Parathyroid adenoma (tissue), 2 donors: Measurements from ENCODE around the gene PRKCQ.

Source experiments
- H2AFZ ChIP-seq: fragments of 300-600 bp; sonication (generic); one replicate; pipeline ENCODE4 v1.7.0; 2017; ENCODE audit warnings: antibody characterized with exemption, mild to moderate bottlenecking
- H3K27ac ChIP-seq: fragments of 300-600 bp; sonication (generic); one replicate; pipeline ENCODE4 v1.7.0; 2017
- H3K27me3 ChIP-seq: fragments of 300-600 bp; sonication (generic); one replicate; pipeline ENCODE4 v1.7.0; 2017; ENCODE audit warnings: low read length; ENCODE audit not compliant: control insufficient read depth, insufficient read depth
- H3K36me3 ChIP-seq: fragments of 300-600 bp; sonication (generic); one replicate; pipeline ENCODE4 v1.7.0; 2017; ENCODE audit warnings: low read length; ENCODE audit not compliant: control insufficient read depth, insufficient read depth
- H3K4me1 ChIP-seq: fragments of 300-600 bp; sonication (generic); one replicate; pipeline ENCODE4 v1.7.0; 2017; ENCODE audit warnings: control low read depth
- H3K4me2 ChIP-seq: fragments of 300-600 bp; sonication (generic); one replicate; pipeline ENCODE4 v1.7.0; 2017; ENCODE audit warnings: low read length
- H3K4me3 ChIP-seq: fragments of 300-600 bp; sonication (generic); one replicate; pipeline ENCODE4 v1.7.0; 2017; ENCODE audit warnings: low read depth, low read length
- H3K79me2 ChIP-seq: fragments of 300-600 bp; sonication (generic); one replicate; pipeline ENCODE4 v1.7.0; 2017; ENCODE audit warnings: control low read depth
- H3K9ac ChIP-seq: fragments of 300-600 bp; sonication (generic); one replicate; pipeline ENCODE4 v1.7.0; 2017; ENCODE audit warnings: mild to moderate bottlenecking
- H3K9me3 ChIP-seq: fragments of 300-600 bp; sonication (generic); one replicate; pipeline ENCODE4 v1.7.0; 2017; ENCODE audit warnings: low read length; ENCODE audit not compliant: control insufficient read depth
- CTCF ChIP-seq: fragments of 300-600 bp; sonication (generic); IDR thresholded peaks from one replicate; pipeline ENCODE4 v1.7.0; 2017; ENCODE audit warnings: antibody characterized with exemption, mild to moderate bottlenecking
- donor health status: primary hyperparathyroidism.

Gene PRKCQ

GRCh38 chr10:6600224-6600987 lies 20.3 kb upstream of the PRKCQ start:
- Histone ChIP-seq H3K9ac (no peak overlapping the region), H3K4me2 (no peak overlapping the region), H3K27ac (no peak overlapping the region), H2AFZ (no peak overlapping the region), H3K27me3 (no peaks in the 10 kb centered on the region), H3K4me1 (no peaks in the 10 kb centered on the region), H3K79me2 (no peaks in the 10 kb centered on the region), H3K4me3 (no peak overlapping the region), H3K9me3 (no peaks in the 10 kb centered on the region), H3K36me3 (no peaks in the 10 kb centered on the region)
- no peak for TF ChIP-seq CTCF

- Histone ChIP-seq H3K79me2 (no peaks in the 10 kb centered on the region), H2AFZ (no peak overlapping the region), H3K9me3 (no peaks in the 10 kb centered on the region), H3K4me1 (no peaks in the 10 kb centered on the region), H3K27ac (no peak overlapping the region), H3K36me3 (no peaks in the 10 kb centered on the region), H3K9ac (no peak overlapping the region), H3K27me3 (no peaks in the 10 kb centered on the region), H3K4me2 (no peak overlapping the region), H3K4me3 (no peak overlapping the region)
- TF ChIP-seq CTCF, result no peak
Measured at GRCh38 chr10:6598679-6599078, 18.6 kb upstream of the PRKCQ start.

GRCh38 chr10:6597478-6597877 lies 17.4 kb upstream of the PRKCQ start:
- Histone ChIP-seq H2AFZ (no peak overlapping the region), H3K4me3 (no peak overlapping the region), H3K79me2 (no peaks in the 10 kb centered on the region), H3K4me1 (no peaks in the 10 kb centered on the region), H3K9me3 (no peaks in the 10 kb centered on the region), H3K27ac (no peak overlapping the region), H3K36me3 (no peaks in the 10 kb centered on the region), H3K4me2 (no peak overlapping the region), H3K9ac (no peak overlapping the region), H3K27me3 (no peaks in the 10 kb centered on the region)
- TF ChIP-seq CTCF, result no peak

- Histone ChIP-seq H3K4me1 (no peaks in the 10 kb centered on the region), H3K9me3 (no peaks in the 10 kb centered on the region), H3K79me2 (no peaks in the 10 kb centered on the region), H3K27ac (no peak overlapping the region), H2AFZ (no peak overlapping the region), H3K27me3 (no peaks in the 10 kb centered on the region), H3K9ac (no peak overlapping the region), H3K4me3 (no peak overlapping the region), H3K36me3 (no peaks in the 10 kb centered on the region), H3K4me2 (no peak overlapping the region)
- no peak for TF ChIP-seq CTCF
Measured at GRCh38 chr10:6595499-6595898, 15.4 kb upstream of the PRKCQ start.

- TF ChIP-seq CTCF, result no peak
- Histone ChIP-seq H3K4me1 (no peaks in the 10 kb centered on the region), H3K4me2 (no peak overlapping the region), H3K79me2 (no peaks in the 10 kb centered on the region), H3K27me3 (no peaks in the 10 kb centered on the region), H3K9me3 (no peaks in the 10 kb centered on the region), H3K27ac (no peak overlapping the region), H2AFZ (no peak overlapping the region), H3K36me3 (no peaks in the 10 kb centered on the region), H3K9ac (no peak overlapping the region), H3K4me3 (no peak overlapping the region)
Measured at GRCh38 chr10:6593241-6593671, 13.2 kb upstream of the PRKCQ start.
